PC-9 (cell line): ENCODE results near the gene GGNBP2.

Experiments used
- EZH2 ChIP-seq: fragments of 200-600 bp; sonication (generic); IDR thresholded peaks from 2 replicates; pipeline ENCODE4 v1.8.0; 2017; ENCODE audit warnings: antibody characterized with exemption, low read depth
- TF ChIP-seq, protein P1 (sequence below): fragments of 200-600 bp; sonication (generic); conservative IDR thresholded peaks from 2 replicates; pipeline ENCODE4 v1.6.1; 2017; ENCODE audit warnings: mixed run types, antibody characterized with exemption, mild to moderate bottlenecking, moderate library complexity

DNA sequence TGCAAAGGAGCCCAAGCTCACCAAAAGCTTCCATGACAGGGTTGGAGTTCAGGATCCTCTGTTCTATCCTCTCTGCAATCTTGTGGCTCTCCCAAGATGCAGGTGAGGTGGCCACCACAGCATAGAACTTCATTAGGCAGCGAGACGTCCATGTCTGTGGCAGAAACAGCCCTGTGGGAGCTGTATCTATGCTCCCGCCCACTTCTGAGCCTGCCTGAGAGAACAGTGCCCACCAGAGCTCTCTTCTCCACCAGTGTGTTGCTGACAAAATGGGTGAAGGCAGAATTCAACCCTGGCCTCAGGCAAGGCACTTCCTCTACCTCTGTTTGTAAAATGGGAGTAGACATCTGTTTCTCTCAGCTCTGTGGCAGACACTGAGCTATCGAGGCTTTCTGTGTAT, 28.9 kb upstream of the GGNBP2 start:
- TF ChIP-seq, protein P1, sequence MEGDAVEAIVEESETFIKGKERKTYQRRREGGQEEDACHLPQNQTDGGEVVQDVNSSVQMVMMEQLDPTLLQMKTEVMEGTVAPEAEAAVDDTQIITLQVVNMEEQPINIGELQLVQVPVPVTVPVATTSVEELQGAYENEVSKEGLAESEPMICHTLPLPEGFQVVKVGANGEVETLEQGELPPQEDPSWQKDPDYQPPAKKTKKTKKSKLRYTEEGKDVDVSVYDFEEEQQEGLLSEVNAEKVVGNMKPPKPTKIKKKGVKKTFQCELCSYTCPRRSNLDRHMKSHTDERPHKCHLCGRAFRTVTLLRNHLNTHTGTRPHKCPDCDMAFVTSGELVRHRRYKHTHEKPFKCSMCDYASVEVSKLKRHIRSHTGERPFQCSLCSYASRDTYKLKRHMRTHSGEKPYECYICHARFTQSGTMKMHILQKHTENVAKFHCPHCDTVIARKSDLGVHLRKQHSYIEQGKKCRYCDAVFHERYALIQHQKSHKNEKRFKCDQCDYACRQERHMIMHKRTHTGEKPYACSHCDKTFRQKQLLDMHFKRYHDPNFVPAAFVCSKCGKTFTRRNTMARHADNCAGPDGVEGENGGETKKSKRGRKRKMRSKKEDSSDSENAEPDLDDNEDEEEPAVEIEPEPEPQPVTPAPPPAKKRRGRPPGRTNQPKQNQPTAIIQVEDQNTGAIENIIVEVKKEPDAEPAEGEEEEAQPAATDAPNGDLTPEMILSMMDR: no peak
- TF ChIP-seq EZH2: no peak
